GM12864 (cell line): ENCODE results near the gene RIC3.

Experiments
- DNase-seq: peaks from one replicate; pipeline ENCODE4 v3.0.0-alpha.2; 2011; ENCODE audit warnings: low read depth
- H3K4me3 ChIP-seq: 2 replicates; pipeline ENCODE4 v1.5.1; 2011; ENCODE audit warnings: mild to moderate bottlenecking, low read depth, low read length, control low read depth
- TF ChIP-seq, protein P1 (sequence below): IDR thresholded peaks from 2 replicates; pipeline ENCODE4 v1.5.1; 2011; ENCODE audit warnings: low read depth, mild to moderate bottlenecking, moderate library complexity, low read length, control low read depth, inconsistent platforms; ENCODE audit errors: missing control alignments

The RIC3 gene

DNA sequence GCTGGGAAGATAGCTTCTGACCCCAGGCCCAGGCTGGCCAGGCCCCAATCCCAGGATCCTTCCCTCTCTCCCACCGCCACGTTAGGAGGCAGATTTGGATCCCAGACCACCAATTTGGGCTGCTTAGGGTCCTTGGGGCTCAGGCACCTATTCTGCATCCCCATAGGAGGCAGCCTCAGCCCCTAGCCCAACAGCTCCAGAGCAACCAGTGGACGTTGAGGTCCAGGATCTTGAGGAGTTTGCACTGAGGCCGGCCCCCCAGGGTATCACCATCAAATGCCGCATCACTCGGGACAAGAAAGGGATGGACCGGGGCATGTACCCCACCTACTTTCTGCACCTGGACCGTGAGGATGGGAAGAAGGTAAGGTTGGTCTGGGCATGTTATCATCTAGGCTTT, 71.8 kb downstream of the RIC3 start:
- no peak overlapping the region for H3K4me3 ChIP-seq
- TF ChIP-seq, protein P1, sequence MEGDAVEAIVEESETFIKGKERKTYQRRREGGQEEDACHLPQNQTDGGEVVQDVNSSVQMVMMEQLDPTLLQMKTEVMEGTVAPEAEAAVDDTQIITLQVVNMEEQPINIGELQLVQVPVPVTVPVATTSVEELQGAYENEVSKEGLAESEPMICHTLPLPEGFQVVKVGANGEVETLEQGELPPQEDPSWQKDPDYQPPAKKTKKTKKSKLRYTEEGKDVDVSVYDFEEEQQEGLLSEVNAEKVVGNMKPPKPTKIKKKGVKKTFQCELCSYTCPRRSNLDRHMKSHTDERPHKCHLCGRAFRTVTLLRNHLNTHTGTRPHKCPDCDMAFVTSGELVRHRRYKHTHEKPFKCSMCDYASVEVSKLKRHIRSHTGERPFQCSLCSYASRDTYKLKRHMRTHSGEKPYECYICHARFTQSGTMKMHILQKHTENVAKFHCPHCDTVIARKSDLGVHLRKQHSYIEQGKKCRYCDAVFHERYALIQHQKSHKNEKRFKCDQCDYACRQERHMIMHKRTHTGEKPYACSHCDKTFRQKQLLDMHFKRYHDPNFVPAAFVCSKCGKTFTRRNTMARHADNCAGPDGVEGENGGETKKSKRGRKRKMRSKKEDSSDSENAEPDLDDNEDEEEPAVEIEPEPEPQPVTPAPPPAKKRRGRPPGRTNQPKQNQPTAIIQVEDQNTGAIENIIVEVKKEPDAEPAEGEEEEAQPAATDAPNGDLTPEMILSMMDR = no peak
- DNase-seq = no peak

GRCh38 chr11:8096575-8096974, 72.2 kb downstream of the RIC3 start:
- no peak overlapping the region for H3K4me3 ChIP-seq
- TF ChIP-seq, protein P1 = no peak
- DNase-seq = no peak

DNA sequence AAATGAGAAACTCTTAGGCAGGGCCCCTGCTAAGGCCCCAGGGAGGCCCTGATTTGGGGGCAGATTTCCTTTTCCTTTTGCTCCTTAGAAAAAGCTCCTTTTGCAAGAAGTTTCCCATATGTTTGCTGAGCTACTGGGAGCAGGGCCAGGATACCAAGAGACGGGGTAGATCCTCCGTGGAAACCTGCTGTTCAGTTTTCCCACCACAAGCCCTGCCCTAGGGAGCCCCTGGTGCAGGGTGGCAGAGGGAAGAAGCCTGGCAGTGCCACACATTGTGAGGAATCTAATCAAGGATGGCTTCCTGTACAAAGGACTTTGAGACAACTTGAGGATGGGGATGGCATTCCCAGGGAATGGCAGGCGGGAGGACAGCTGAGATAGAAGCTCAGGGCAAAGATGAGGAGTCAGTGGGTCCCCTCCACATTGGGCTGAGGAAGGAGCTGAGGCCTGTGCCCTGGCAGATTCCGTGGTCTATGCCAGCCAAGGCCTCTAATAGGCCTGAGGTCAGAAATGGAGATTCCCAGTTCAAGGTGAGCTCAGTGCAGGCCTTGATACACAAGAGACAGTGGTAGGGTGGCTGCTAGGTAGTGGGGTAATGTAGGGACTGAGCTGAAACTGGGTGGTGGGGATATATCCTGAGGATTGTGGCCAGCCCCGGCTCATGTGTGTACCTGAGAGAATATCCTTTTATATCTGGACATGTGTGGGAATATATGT, 72.9 kb downstream of the RIC3 start:
- DNase-seq = no peak
- TF ChIP-seq, protein P1 = no peak
- H3K4me3 ChIP-seq = no peak overlapping the region

DNA sequence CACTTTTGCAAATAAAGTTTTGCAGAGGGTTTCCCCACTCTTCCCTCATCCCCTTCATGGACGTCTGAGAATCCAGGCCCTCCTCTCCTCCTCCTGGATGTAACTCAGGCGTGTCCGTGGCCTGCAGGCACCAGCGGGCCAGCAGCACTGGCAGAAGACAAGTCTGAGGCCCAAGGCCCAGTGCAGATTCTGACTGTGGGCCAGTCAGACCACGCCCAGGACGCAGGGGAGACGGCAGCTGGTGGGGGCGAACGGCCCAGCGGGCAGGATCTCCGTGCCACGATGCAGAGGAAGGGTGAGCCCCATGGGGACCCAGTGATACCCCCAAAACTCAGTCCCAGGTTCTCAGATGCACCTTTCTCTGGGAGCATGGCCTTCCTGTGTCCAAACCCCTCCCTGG, 73.5 kb downstream of the RIC3 start:
- H3K4me3 ChIP-seq = no peak overlapping the region
- TF ChIP-seq, protein P1 = no peak
- no peak for DNase-seq

DNA sequence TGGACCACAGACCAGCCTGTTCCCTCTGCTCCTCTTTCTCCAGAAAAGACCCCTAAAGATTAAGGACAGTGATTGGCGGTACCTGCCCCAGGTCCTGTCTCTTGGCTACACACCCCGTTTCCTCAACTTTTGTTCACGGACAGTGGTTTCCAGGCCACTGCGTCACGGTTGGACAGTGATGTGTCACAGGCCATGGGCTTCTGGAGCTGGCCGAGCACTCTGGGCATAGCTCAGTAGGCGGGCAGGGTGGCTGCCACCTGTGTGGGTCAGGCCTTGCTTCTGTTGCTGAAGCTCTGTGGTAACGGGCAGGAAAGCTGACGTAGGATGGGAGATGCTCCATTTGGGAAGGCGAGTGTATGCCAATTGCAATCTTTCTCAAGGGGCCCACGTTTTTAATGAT, 74.2 kb downstream of the RIC3 start:
- TF ChIP-seq, protein P1 = no peak
- H3K4me3 ChIP-seq = no peak overlapping the region
- no peak for DNase-seq

DNA sequence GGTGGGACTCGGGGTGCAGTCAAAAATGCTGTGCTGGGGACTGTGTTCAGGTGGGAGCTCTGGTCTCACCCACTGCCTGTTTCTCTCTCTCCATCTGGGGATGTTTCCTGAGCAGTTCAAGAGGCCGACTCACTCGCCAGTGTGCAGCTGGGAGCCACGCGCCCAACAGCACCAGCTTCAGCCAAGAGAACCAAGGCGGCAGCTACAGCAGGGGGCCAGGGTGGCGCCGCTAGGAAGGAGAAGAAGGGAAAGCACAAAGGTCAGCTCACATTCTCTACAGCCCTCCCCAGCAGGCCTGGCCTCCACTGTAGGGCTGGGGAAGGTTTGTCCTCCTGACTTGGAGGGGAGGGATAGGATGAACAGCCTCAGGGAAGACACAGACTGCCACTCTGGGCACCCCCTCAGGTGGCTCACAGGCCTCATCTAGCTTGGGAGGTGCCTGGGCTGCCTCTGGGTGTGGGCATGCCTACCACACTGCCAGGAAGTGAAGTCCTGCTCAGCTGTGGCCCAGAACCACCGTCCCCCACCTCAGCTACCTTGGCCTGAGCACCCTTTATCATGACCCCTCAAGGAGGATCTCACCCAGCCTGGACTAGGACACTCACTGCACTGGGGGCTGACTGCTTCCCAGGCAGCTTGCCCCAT, 74.8 kb downstream of the RIC3 start:
- TF ChIP-seq, protein P1 = no peak
- no peak overlapping the region for H3K4me3 ChIP-seq
- no peak for DNase-seq
